Body of pancreas (tissue), 4 donors: ENCODE results near the gene PATL2. TPM values are rescaled to one million over a fixed set of nuclear protein-coding genes. Genes with fewer than 3 reads are reported as not detected.
"Not testable (repeated sequence)": the region's sequence is repeated elsewhere in the genome, so short reads cannot be mapped to it uniquely, and the experiment has no call there.

Experiments used
- ATAC-seq: fragments of 150-250 bp; one replicate; pipeline ENCODE4 v1.9.1; 2016
- DNase-seq, 4 donors: peaks; one replicate each; pipeline ENCODE4 v3.0.0-alpha.2; 2019
- H3K27ac ChIP-seq, 4 donors: fragments of 200-600 bp; sonication (generic); 1 replicate in 3 of 4; 2 replicates in 1 of 4; pipeline versions ENCODE4 v1.5.1 to v1.6.1; 2016 to 2019; ENCODE audit warnings: mild to moderate bottlenecking in 1 of 4, mixed read lengths in 1 of 4, moderate library complexity in 1 of 4
- H3K27me3 ChIP-seq, 2 donors: fragments of 200-600 bp; sonication (generic); one replicate each; pipeline ENCODE4 v1.6.0; 2016; ENCODE audit warnings: mild to moderate bottlenecking in 1 of 2
- H3K36me3 ChIP-seq, 2 donors: fragments of 200-600 bp; sonication (generic); replicated peaks in 1 of 2; 2 replicates each; pipeline ENCODE4 v1.5.1; 2016; ENCODE audit warnings: low read depth in 2 of 2; ENCODE audit not compliant: insufficient read depth in 1 of 2
- H3K4me1 ChIP-seq: fragments of 200-600 bp; sonication (generic); one replicate; pipeline ENCODE4 v1.6.0; 2016
- H3K4me3 ChIP-seq, 2 donors: fragments of 200-600 bp; sonication (generic); 1 replicate in 1 of 2; 2 replicates in 1 of 2; pipeline ENCODE4 v1.5.1; 2016 to 2019
- H3K9me3 ChIP-seq, 3 donors: fragments of 200-600 bp; sonication (generic); 1 replicate in 2 of 3; 2 replicates in 1 of 3; pipeline ENCODE4 v1.5.1; 2016
- POLR2A ChIP-seq, 3 donors: fragments of 450-650 bp; IDR thresholded peaks; one replicate each; pipeline ENCODE4 v1.6.1; 2016; ENCODE audit warnings: antibody characterized with exemption in 3 of 3, mild to moderate bottlenecking in 2 of 3
- WGBS, 2 donors: methylation state at CpG; one replicate each; pipeline ENCODE4 v1.1.5; 2017; 5-methylcytosine and 5-hydroxymethylcytosine counted together
- intact Hi-C: fragments of 100-400 bp; cut with DNase I; formaldehyde crosslinking; loops from one replicate; pipeline ENCODE4 v1.15.1; 2023
- total RNA-seq, 2 donors: library from RNA; depleted of rRNA; stranded (reverse); fragments of >200 nt; gene quantifications; one replicate each; pipeline ENCODE4 v1.1.0, GENCODE V29; 2016
- TF ChIP-seq, protein P1 (sequence below), 7 experiments: fragments of 450-650 bp in 4 of 7; fragments of 200-600 bp in 3 of 7; sonication (generic) in 3 of 7; IDR thresholded peaks; one replicate each; pipeline ENCODE4 v1.5.1; 2016 to 2019; ENCODE audit warnings: antibody characterized with exemption in 7 of 7

Gene PATL2
- total RNA-seq, 2 donors from 2014 or later, result 1.0 to 1.6 TPM

DNA sequence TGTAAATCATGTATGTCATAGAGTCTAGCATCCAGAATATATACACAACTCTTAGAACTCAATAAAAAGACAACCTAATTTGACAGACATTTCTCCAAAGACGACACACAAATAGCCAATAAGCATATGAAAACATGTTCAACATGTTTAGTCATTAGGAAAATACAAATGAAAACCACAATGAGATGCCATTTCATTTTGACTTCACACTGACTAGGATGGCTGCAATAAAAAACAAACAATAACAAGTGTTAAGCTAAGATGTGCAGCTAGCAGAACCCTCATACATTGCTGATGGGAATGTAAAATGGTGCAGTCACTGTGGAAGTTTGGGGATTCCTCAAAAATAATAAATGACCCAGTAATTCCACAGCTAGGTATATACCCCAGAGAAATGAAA lies 64.1 kb downstream of the PATL2 start:
- no peak for DNase-seq
- Histone ChIP-seq H3K9me3 (no peaks in the 10 kb centered on the region), H3K27ac (no peak overlapping the region), H3K36me3 (peaks cover 0 to 27% of the 10 kb centered on the region in 2 donors), H3K4me3 (no peak overlapping the region), H3K27me3 (no peaks in the 10 kb centered on the region), H3K4me1 (peaks cover 4% of the 10 kb centered on the region)
- WGBS, 2 donors, result 85 to 100% methylated on average over 1 of the region's 1 CpG
- ATAC-seq, result no peak
- intact Hi-C loops, result no loop called here
- TF ChIP-seq, protein P1, sequence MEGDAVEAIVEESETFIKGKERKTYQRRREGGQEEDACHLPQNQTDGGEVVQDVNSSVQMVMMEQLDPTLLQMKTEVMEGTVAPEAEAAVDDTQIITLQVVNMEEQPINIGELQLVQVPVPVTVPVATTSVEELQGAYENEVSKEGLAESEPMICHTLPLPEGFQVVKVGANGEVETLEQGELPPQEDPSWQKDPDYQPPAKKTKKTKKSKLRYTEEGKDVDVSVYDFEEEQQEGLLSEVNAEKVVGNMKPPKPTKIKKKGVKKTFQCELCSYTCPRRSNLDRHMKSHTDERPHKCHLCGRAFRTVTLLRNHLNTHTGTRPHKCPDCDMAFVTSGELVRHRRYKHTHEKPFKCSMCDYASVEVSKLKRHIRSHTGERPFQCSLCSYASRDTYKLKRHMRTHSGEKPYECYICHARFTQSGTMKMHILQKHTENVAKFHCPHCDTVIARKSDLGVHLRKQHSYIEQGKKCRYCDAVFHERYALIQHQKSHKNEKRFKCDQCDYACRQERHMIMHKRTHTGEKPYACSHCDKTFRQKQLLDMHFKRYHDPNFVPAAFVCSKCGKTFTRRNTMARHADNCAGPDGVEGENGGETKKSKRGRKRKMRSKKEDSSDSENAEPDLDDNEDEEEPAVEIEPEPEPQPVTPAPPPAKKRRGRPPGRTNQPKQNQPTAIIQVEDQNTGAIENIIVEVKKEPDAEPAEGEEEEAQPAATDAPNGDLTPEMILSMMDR (IDR thresholded peaks at IDR 0.05), result no peak
- no peak for TF ChIP-seq POLR2A (IDR thresholded peaks at IDR 0.05)

DNA sequence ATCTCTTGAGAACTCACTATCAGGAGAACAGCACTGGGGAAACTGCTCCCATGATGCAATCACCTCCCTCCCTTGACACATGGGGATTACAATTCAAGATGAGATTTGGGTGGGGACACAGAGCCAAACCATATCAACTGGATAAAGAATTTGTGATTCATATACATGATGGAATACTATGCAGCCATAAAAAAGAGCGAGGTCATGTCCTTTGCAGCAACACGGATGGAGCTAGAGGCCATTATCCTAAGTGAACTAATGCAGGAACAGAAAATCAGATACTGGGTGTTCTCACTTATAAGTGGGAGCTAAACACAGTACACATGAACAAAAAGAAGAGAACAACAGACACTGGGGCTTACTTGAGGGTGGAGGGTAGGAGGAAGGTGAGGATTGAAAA lies 64.7 kb downstream of the PATL2 start:
- Histone ChIP-seq H3K27ac (no peak overlapping the region), H3K36me3 (peaks cover 0 to 21% of the 10 kb centered on the region in 2 donors), H3K4me1 (peaks cover 4% of the 10 kb centered on the region), H3K9me3 (no peaks in the 10 kb centered on the region), H3K4me3 (no peak overlapping the region), H3K27me3 (no peaks in the 10 kb centered on the region)
- TF ChIP-seq, protein P1 (IDR thresholded peaks at IDR 0.05), result no peak
- TF ChIP-seq POLR2A (IDR thresholded peaks at IDR 0.05), result no peak
- 93 to 94% methylated on average over 2 of the region's 2 CpGs for WGBS, 2 donors
- DNase-seq (no peak), ATAC-seq (no peak)
- intact Hi-C loops, result no loop called here

DNA sequence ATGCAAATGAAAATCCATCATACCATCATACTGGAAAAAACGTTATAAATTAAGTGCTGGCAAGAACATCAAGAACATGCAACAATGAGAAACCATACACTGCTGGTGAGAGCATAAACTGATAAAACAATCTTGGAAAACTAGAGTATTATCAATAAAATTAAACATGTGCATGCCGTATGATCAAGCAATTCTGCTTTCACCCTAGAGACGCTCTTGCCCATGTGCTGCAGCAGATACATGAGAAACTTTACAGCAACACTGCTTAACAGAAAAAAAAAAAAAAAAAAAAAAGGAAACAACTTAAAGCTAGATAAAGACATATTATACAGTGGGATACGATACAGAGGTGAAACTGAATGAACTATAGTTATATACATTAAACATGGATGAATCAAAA lies 69.5 kb downstream of the PATL2 start:
- no peak for ATAC-seq
- H3K36me3 ChIP-seq, result peaks cover 4% of the 10 kb centered on the region in 2 donors
- H3K27ac ChIP-seq, result no peak overlapping the region
- intact Hi-C loops, result no loop called here
- H3K4me3 ChIP-seq, result no peak overlapping the region
- no peak for DNase-seq
- peaks cover 4% of the 10 kb centered on the region for H3K4me1 ChIP-seq
- TF ChIP-seq, protein P1 (IDR thresholded peaks at IDR 0.05), result no peak
- TF ChIP-seq POLR2A (IDR thresholded peaks at IDR 0.05), result no peak
- H3K27me3 ChIP-seq, result no peaks in the 10 kb centered on the region
- no peaks in the 10 kb centered on the region for H3K9me3 ChIP-seq
- 64 to 76% methylated on average over 4 of the region's 4 CpGs for WGBS, 2 donors

DNA sequence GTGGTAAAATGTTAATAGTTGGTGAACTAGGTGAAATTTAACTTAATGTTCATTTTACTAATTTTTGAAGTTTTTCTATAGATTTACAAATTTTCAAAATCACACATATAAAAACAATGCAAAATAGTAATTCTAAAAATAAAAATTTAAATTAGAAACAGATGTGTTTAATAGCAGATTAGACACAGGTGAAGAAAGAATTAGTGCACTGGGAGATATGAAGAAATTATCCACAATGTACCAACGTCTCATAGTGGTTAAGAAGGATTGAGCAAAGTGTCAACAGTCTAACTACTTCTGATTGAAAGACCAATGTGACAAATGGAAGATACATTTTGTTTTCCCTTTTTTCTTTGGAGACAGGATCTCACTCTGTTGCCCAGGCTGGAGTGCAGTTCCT lies 74.1 kb downstream of the PATL2 start:
- no peaks in the 10 kb centered on the region for H3K4me1 ChIP-seq
- ATAC-seq (no peak), DNase-seq (no peak)
- peaks cover 4 to 8% of the 10 kb centered on the region in 2 donors for H3K36me3 ChIP-seq
- no peaks in the 10 kb centered on the region for H3K27me3 ChIP-seq
- 67 to 89% methylated on average over 1 of the region's 1 CpG for WGBS, 2 donors
- intact Hi-C loops, result no loop called here
- no peak overlapping the region for H3K27ac ChIP-seq
- TF ChIP-seq, protein P1 (IDR thresholded peaks at IDR 0.05), result no peak
- no peak for TF ChIP-seq POLR2A (IDR thresholded peaks at IDR 0.05)
- H3K9me3 ChIP-seq, result no peaks in the 10 kb centered on the region
- H3K4me3 ChIP-seq, result no peak overlapping the region

DNA sequence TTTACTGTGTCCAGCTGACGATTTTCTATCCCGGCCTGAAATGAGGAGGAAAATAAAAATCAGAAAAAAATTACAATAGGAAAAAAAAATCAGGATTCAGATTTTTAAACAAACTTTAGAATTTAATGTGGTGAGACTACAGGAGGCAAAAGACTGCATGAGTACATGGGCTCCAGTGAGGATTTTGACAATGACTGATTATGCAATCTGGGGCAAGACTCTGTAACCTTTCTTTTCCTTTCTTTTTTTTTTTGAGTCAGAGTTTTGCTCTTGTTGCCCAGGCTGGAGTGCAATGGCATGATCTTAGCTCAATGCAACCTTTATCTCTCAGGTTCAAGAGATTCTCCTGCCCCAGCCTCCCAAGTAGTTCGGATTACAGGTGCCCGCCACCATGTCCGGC lies 77.5 kb downstream of the PATL2 start:
- Histone ChIP-seq H3K4me3 (no peak overlapping the region), H3K4me1 (no peaks in the 10 kb centered on the region), H3K9me3 (no peaks in the 10 kb centered on the region), H3K27ac (no peak overlapping the region), H3K27me3 (no peaks in the 10 kb centered on the region), H3K36me3 (peaks cover 0 to 20% of the 10 kb centered on the region in 2 donors)
- 92 to 94% methylated on average over 5 of the region's 5 CpGs for WGBS, 2 donors
- intact Hi-C loops, result no loop called here
- ATAC-seq (no peak), DNase-seq (no peak)
- no peak for TF ChIP-seq POLR2A (IDR thresholded peaks at IDR 0.05)
- TF ChIP-seq, protein P1 (IDR thresholded peaks at IDR 0.05), result no peak

DNA sequence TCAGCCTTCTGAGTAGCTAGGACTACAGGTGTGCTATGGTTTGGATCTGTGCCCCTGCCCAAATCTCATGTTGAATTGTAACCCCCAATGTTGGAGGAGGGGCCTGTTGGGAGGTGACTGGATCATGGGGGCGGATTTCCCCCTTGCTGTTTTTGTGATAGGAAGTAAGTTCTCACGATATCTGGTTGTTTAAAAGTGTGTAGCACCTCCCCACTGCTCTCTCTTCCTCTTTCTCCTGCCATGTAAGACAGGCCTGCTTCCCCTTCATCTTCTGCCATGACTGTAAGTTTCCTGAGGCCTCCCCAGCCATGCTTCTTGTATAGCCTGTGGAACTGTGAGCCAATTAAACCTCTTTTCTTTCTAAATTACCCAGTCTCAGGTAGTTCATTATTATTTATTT lies 85.8 kb downstream of the PATL2 start:
- 80 to 100% methylated on average over 2 of the region's 2 CpGs for WGBS, 2 donors
- H3K9me3 ChIP-seq, H3K27me3 ChIP-seq, intact Hi-C loops, H3K4me1 ChIP-seq, H3K4me3 ChIP-seq, DNase-seq, H3K27ac ChIP-seq, ATAC-seq: not testable (repeated sequence)
- peaks cover 12 to 22% of the 10 kb centered on the region in 2 donors for H3K36me3 ChIP-seq
